HUES64 (cell line): Measurements from ENCODE around the gene CREB3L2.
"Not testable (repeated sequence)": the region's sequence is repeated elsewhere in the genome, so short reads cannot be mapped to it uniquely, and the experiment has no call there.

Experiments used
- H3K27ac ChIP-seq: 2 replicates; pipeline ENCODE4 v1.7.0; 2013; ENCODE audit warnings: low read depth, low read length, inconsistent platforms
- H3K27me3 ChIP-seq: 2 replicates; pipeline ENCODE4 v1.6.1; 2013; ENCODE audit warnings: mild to moderate bottlenecking, low read length; ENCODE audit not compliant: insufficient read depth
- H3K36me3 ChIP-seq: 2 replicates; pipeline ENCODE4 v1.6.1; 2013; ENCODE audit warnings: mild to moderate bottlenecking, low read length; ENCODE audit not compliant: insufficient read depth
- H3K4me1 ChIP-seq: 2 replicates; pipeline ENCODE4 v1.6.1; 2013; ENCODE audit warnings: mild to moderate bottlenecking, low read length, moderate library complexity; ENCODE audit not compliant: insufficient read depth
- H3K4me3 ChIP-seq: 2 replicates; pipeline ENCODE4 v1.5.1; 2013; ENCODE audit warnings: mild to moderate bottlenecking, low read length, moderate library complexity
- H3K9ac ChIP-seq: 2 replicates; pipeline ENCODE4 v1.6.1; 2013; ENCODE audit warnings: mild to moderate bottlenecking, low read depth, low read length
- H3K9me3 ChIP-seq: 2 replicates; pipeline ENCODE4 v1.6.1; 2013; ENCODE audit warnings: low read depth, low read length; ENCODE audit not compliant: insufficient read depth
- WGBS: fragments of 150-250, 120-280 bp; methylation state at CpG from one replicate; pipeline ENCODE4 v1.1.7; 2013; ENCODE audit warnings: missing lambda C conversion rate; 5-methylcytosine and 5-hydroxymethylcytosine counted together

CREB3L2 gene

GRCh38 chr7:138029126-138029525, 27.2 kb upstream of the CREB3L2 start:
- Histone ChIP-seq H3K27ac (no peak overlapping the region), H3K4me1 (peaks cover 14% of the 10 kb centered on the region), H3K9me3 (peaks cover 24% of the 10 kb centered on the region), H3K4me3 (no peak overlapping the region), H3K27me3 (no peaks in the 10 kb centered on the region), H3K9ac (no peak overlapping the region), H3K36me3 (no peaks in the 10 kb centered on the region)
- 94% methylated on average over 4 of the region's 4 CpGs for WGBS

- peaks cover 6% of the 10 kb centered on the region; the same call in 1 of the 2 replicates for H3K4me1 ChIP-seq
- no peak overlapping the region for H3K27ac ChIP-seq
- no peaks in the 10 kb centered on the region for H3K36me3 ChIP-seq
- no peaks in the 10 kb centered on the region for H3K27me3 ChIP-seq
- H3K9ac ChIP-seq, result no peak overlapping the region
- no peak overlapping the region for H3K4me3 ChIP-seq
- H3K9me3 ChIP-seq, result peaks cover 32% of the 10 kb centered on the region
- WGBS, result 34% methylated on average over 2 of the region's 2 CpGs
These were observed 25.2 kb upstream of the CREB3L2 start for GRCh38 chr7:138027100-138027499.

GRCh38 chr7:138025215-138026186, 23.6 kb upstream of the CREB3L2 start:
- H3K4me3 ChIP-seq, result no peak overlapping the region
- H3K9me3 ChIP-seq, result peaks cover 32% of the 10 kb centered on the region
- 100% methylated on average over 1 of the region's 1 CpG for WGBS
- peaks cover 6% of the 10 kb centered on the region; the same call in 1 of the 2 replicates for H3K4me1 ChIP-seq
- no peak overlapping the region for H3K9ac ChIP-seq
- no peaks in the 10 kb centered on the region for H3K27me3 ChIP-seq
- no peaks in the 10 kb centered on the region for H3K36me3 ChIP-seq
- no peak overlapping the region for H3K27ac ChIP-seq

GRCh38 chr7:138024765-138025164, 22.9 kb upstream of the CREB3L2 start:
- H3K27ac ChIP-seq, result no peak overlapping the region

GRCh38 chr7:138024343-138024691, 22.4 kb upstream of the CREB3L2 start:
- H3K9ac ChIP-seq, result no peak overlapping the region
- no peaks in the 10 kb centered on the region for H3K36me3 ChIP-seq
- H3K27me3 ChIP-seq, result no peaks in the 10 kb centered on the region
- H3K4me1 ChIP-seq, result no peaks in the 10 kb centered on the region
- no peak overlapping the region for H3K4me3 ChIP-seq
- peaks cover 32% of the 10 kb centered on the region for H3K9me3 ChIP-seq
- H3K27ac ChIP-seq, result no peak overlapping the region

More at GRCh38 chr7:138024765-138025164, 22.9 kb upstream of the CREB3L2 start:
- Histone ChIP-seq H3K4me1 (peaks cover 3% of the 10 kb centered on the region; the same call in 1 of the 2 replicates), H3K9me3 (peaks cover 32% of the 10 kb centered on the region), H3K9ac (no peak overlapping the region), H3K4me3 (no peak overlapping the region), H3K27me3 (no peaks in the 10 kb centered on the region), H3K36me3 (no peaks in the 10 kb centered on the region)
- WGBS, result 93% methylated on average over 4 of the region's 4 CpGs

GRCh38 chr7:138023618-138024342, 21.9 kb upstream of the CREB3L2 start:
- Histone ChIP-seq H3K9ac (no peak overlapping the region), H3K27ac (no peak overlapping the region), H3K9me3 (peaks cover 32% of the 10 kb centered on the region), H3K4me1 (peaks cover 3% of the 10 kb centered on the region; the same call in 1 of the 2 replicates), H3K27me3 (no peaks in the 10 kb centered on the region), H3K4me3 (no peak overlapping the region), H3K36me3 (no peaks in the 10 kb centered on the region)
- 96% methylated on average over 3 of the region's 3 CpGs for WGBS

- 95% methylated on average over 2 of the region's 6 CpGs for WGBS
- H3K27me3 ChIP-seq, result no peaks in the 10 kb centered on the region
- H3K4me1 ChIP-seq, result peaks cover 4% of the 10 kb centered on the region; the same call in 1 of the 2 replicates
- H3K9ac ChIP-seq, result no peak overlapping the region
- H3K9me3 ChIP-seq, result peaks cover 32% of the 10 kb centered on the region
- H3K4me3 ChIP-seq, result no peak overlapping the region
- no peak overlapping the region for H3K27ac ChIP-seq
- no peaks in the 10 kb centered on the region for H3K36me3 ChIP-seq
These were observed 20.0 kb upstream of the CREB3L2 start for GRCh38 chr7:138021889-138022288.

GRCh38 chr7:138017992-138018391, 16.1 kb upstream of the CREB3L2 start:
- Histone ChIP-seq H3K27ac (no peak overlapping the region), H3K9ac (no peak overlapping the region), H3K36me3 (no peaks in the 10 kb centered on the region), H3K4me3 (no peak overlapping the region), H3K9me3 (0 out of 2 replicates have a peak, but pooled peaks cover 5% of the 10 kb centered on the region), H3K27me3 (no peaks in the 10 kb centered on the region), H3K4me1 (peaks cover 6% of the 10 kb centered on the region)
- WGBS, result 91% methylated on average over 1 of the region's 1 CpG

GRCh38 chr7:138015096-138015495, 13.2 kb upstream of the CREB3L2 start:
- Histone ChIP-seq H3K36me3 (no peaks in the 10 kb centered on the region), H3K9me3 (no peaks in the 10 kb centered on the region), H3K27ac (no peak overlapping the region), H3K27me3 (no peaks in the 10 kb centered on the region), H3K9ac (no peak overlapping the region), H3K4me1 (peaks cover 16% of the 10 kb centered on the region), H3K4me3 (no peak overlapping the region)
- WGBS, result 80% methylated on average over 5 of the region's 5 CpGs

GRCh38 chr7:138014686-138015085, 12.8 kb upstream of the CREB3L2 start:
- H3K9me3 ChIP-seq, result no peaks in the 10 kb centered on the region
- peaks cover 16% of the 10 kb centered on the region for H3K4me1 ChIP-seq
- H3K4me3 ChIP-seq, result no peak overlapping the region
- H3K9ac ChIP-seq, result no peak overlapping the region
- whole genome bisulfite sequencing, result 30% methylated on average over 1 of the region's 1 CpG
- no peak overlapping the region for H3K27ac ChIP-seq
- no peaks in the 10 kb centered on the region for H3K27me3 ChIP-seq
- no peaks in the 10 kb centered on the region for H3K36me3 ChIP-seq

- 50% methylated on average over 4 of the region's 4 CpGs for WGBS
These were observed 12.3 kb upstream of the CREB3L2 start for GRCh38 chr7:138014201-138014600.

More at GRCh38 chr7:138014201-138014600, 12.3 kb upstream of the CREB3L2 start:
- H3K36me3 ChIP-seq, H3K27ac ChIP-seq, H3K9ac ChIP-seq, H3K27me3 ChIP-seq, H3K4me3 ChIP-seq, H3K9me3 ChIP-seq: not testable (repeated sequence)
- H3K4me1 ChIP-seq, result peaks cover 16% of the 10 kb centered on the region
